SK-N-SH (cell line): Measurements from ENCODE around the gene WDR62. TPM values are rescaled to one million over a fixed set of nuclear protein-coding genes. Genes with fewer than 3 reads are reported as not detected.
A peak's percentile ranks its signal among the peaks of the same experiment; 100 is the strongest.

ENCODE experiments used
- CTCF ChIA-PET: fragments of 300-600, 350-600 bp; formaldehyde crosslinking; extraction: SDS; loops from one replicate; lab custom pipeline; 2021; lab: Yijun Ruan, JAX
- POLR2A ChIA-PET: fragments of 350-600 bp; sonication (Branson Sonifier 250); formaldehyde crosslinking; extraction: SDS; loops from one replicate; lab custom pipeline; 2020; ENCODE audit warnings: antibody characterized with exemption, inconsistent platforms; lab: Yijun Ruan, JAX
- DNase-seq: peaks from one replicate; pipeline ENCODE4 v3.0.0; 2012
- H2AFZ ChIP-seq: fragments of 200-600 bp; sonication (generic); 2 replicates; pipeline ENCODE4 v1.8.1; 2016; ENCODE audit warnings: antibody characterized with exemption, mild to moderate bottlenecking, low read depth
- H3F3A ChIP-seq: fragments of 200-600 bp; sonication (generic); replicated peaks from 2 replicates; pipeline ENCODE3; 2016; ENCODE audit warnings: antibody characterized with exemption, mild to moderate bottlenecking; ENCODE audit not compliant: insufficient read depth
- H3K27ac ChIP-seq, 2 experiments: fragments of 200-500 bp in 1 of 2; fragments of 200-600 bp in 1 of 2; sonication (Bioruptor generic) in 1 of 2; sonication (generic), shearing (Covaris generic) in 1 of 2; 2 replicates each; pipeline versions ENCODE4 v1.5.1 to v1.6.1; 2014 to 2016; ENCODE audit warnings: low read depth in 2 of 2, inconsistent platforms in 1 of 2, low read length in 1 of 2, mild to moderate bottlenecking in 1 of 2, mixed read lengths in 1 of 2
- H3K27me3 ChIP-seq: fragments of 200-600 bp; sonication (generic), shearing (Covaris generic); 2 replicates; pipeline ENCODE4 v1.6.1; 2016; ENCODE audit warnings: mixed run types; ENCODE audit not compliant: insufficient read depth
- H3K36me3 ChIP-seq, 2 experiments: fragments of 200-500 bp in 1 of 2; fragments of 200-600 bp in 1 of 2; sonication (Bioruptor generic) in 1 of 2; sonication (generic) in 1 of 2; replicated peaks in 1 of 2; 2 replicates each; pipeline versions ENCODE3 to v1.5.1; 2014 to 2016; ENCODE audit warnings: low read length in 1 of 2, mild to moderate bottlenecking in 1 of 2; ENCODE audit not compliant: insufficient read depth in 2 of 2, control insufficient read depth in 1 of 2
- H3K4me1 ChIP-seq, 2 experiments: fragments of 200-500 bp in 1 of 2; fragments of 200-600 bp in 1 of 2; sonication (Bioruptor generic) in 1 of 2; sonication (generic), shearing (Covaris generic) in 1 of 2; 2 replicates each; pipeline versions ENCODE4 v1.5.1 to v1.6.1; 2014 to 2016; ENCODE audit warnings: low read depth in 1 of 2, low read length in 1 of 2, mixed run types in 1 of 2; ENCODE audit not compliant: insufficient read depth in 2 of 2, control insufficient read depth in 1 of 2
- H3K4me2 ChIP-seq: fragments of 200-600 bp; sonication (generic), shearing (Covaris generic); 2 replicates; pipeline ENCODE4 v1.6.1; 2017; ENCODE audit warnings: mixed run types
- H3K4me3 ChIP-seq, 2 experiments: fragments of 200-500 bp in 1 of 2; fragments of 200-600 bp in 1 of 2; sonication (Bioruptor generic) in 1 of 2; sonication (generic), shearing (Covaris generic) in 1 of 2; 2 replicates each; pipeline versions ENCODE4 v1.5.1 to v1.8.1; 2014 to 2016; ENCODE audit warnings: low read depth in 2 of 2, inconsistent platforms in 1 of 2, low read length in 1 of 2, mild to moderate bottlenecking in 1 of 2, mixed read lengths in 1 of 2, moderate library complexity in 1 of 2
- H3K79me2 ChIP-seq: fragments of 200-600 bp; sonication (generic); 2 replicates; pipeline ENCODE4 v1.8.1; 2017; ENCODE audit warnings: mild to moderate bottlenecking; ENCODE audit not compliant: insufficient read depth
- H3K9ac ChIP-seq: fragments of 200-600 bp; sonication (generic); 2 replicates; pipeline ENCODE4 v1.6.1; 2017; ENCODE audit warnings: mixed run types
- H3K9me2 ChIP-seq: fragments of 200-600 bp; sonication (generic); 2 replicates; pipeline ENCODE4 v1.6.1; 2017; ENCODE audit warnings: mixed run types
- H3K9me3 ChIP-seq: fragments of 200-600 bp; sonication (generic); 2 replicates; pipeline ENCODE4 v1.6.1; 2017; ENCODE audit warnings: mixed run types, mild to moderate bottlenecking, moderate library complexity
- H4K20me1 ChIP-seq: fragments of 200-600 bp; sonication (generic); 2 replicates; pipeline ENCODE4 v1.6.1; 2017; ENCODE audit warnings: mild to moderate bottlenecking, mixed run types; ENCODE audit not compliant: insufficient read depth
- EP300 ChIP-seq, 2 experiments: IDR thresholded peaks; 2 replicates each; pipeline versions ENCODE4 v1.4.0 to v1.6.1; 2012; ENCODE audit warnings: borderline replicate concordance in 1 of 2, low read depth in 1 of 2, low read length in 1 of 2
- GATA2 ChIP-seq: sonication (generic); formaldehyde crosslinking; IDR thresholded peaks from 2 replicates; pipeline ENCODE4 v1.5.0; 2020; ENCODE audit warnings: mild to moderate bottlenecking, missing genetic modification reagents
- MEF2A ChIP-seq: IDR thresholded peaks from 2 replicates; pipeline ENCODE4 v1.4.0; 2012; ENCODE audit warnings: low read depth, borderline replicate concordance
- REST ChIP-seq: IDR thresholded peaks from 2 replicates; pipeline ENCODE4 v1.6.1; 2012; ENCODE audit warnings: mild to moderate bottlenecking, low read depth, low read length, moderate library complexity
- SIN3A ChIP-seq: IDR thresholded peaks from 2 replicates; pipeline ENCODE4 v1.6.1; 2012; ENCODE audit warnings: low read depth, mild to moderate bottlenecking, low read length, moderate library complexity, borderline replicate concordance
- TCF12 ChIP-seq: IDR thresholded peaks from 2 replicates; pipeline ENCODE4 v1.4.0; 2012
- YY1 ChIP-seq: IDR thresholded peaks from 2 replicates; pipeline ENCODE4 v1.4.0; 2012; ENCODE audit warnings: low read depth, mild to moderate bottlenecking
- WGBS: methylation state at CpG from one replicate; pipeline ENCODE4 v1.1.6; 2017; ENCODE audit warnings: low lambda C conversion rate; 5-methylcytosine and 5-hydroxymethylcytosine counted together
- polyA plus RNA-seq, 3 experiments: library from polyadenylated mRNA; depleted of rRNA; stranded (reverse); fragments of >200 nt; gene quantifications; 2 replicates each; pipeline ENCODE4 v1.2.3, GENCODE V29; 2012

The WDR62 gene
- polyA plus RNA-seq, 1 of the 3 experiments (the other 2 are of a cell fraction), result 5.3 TPM

DNA sequence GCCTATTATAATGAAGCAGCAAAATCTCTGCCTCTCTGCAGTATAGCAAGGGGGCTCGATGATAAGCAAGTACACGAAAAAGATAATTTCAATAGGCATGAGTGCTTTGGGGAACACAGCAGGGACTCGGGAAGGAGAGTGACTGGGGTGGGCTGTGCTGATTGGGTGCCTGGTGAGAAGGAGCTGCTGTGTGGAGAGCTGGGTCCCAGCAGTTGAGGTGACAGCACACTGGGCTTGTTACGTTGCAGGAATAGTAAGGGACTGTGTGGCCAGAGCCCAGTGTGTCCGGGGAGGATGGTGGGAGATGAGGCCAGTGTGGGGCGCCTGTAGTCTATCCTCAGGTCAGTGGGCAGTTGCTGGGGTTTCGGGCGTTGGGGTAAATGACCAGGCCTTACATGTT lies 17.4 kb downstream of the WDR62 start:
- CTCF ChIA-PET, result interaction anchor here (0.9 to 3.0 kb wide), 4 partner anchors 17 to 125 kb away, joined by 3 to 16 read pairs (median 4); partner anchors contain the start of genes THAP8 and WDR62
- Histone ChIP-seq H3K4me3 (no peak overlapping the region), H3K27me3 (no peaks in the 10 kb centered on the region), H3K36me3 (peaks cover 14 to 21% of the 10 kb centered on the region in 2 experiments), H3F3A (peaks cover 11% of the 10 kb centered on the region), H3K27ac (no peak overlapping the region), H2AFZ (no peak overlapping the region), H3K9me2 (no peaks in the 10 kb centered on the region), H3K79me2 (no peaks in the 10 kb centered on the region), H3K9ac (no peak overlapping the region), H4K20me1 (peaks cover 26% of the 10 kb centered on the region), H3K4me2 (no peak overlapping the region), H3K4me1 (peaks cover 0 to 12% of the 10 kb centered on the region in 2 experiments; a peak in 1 of 4 replicates), H3K9me3 (no peaks in the 10 kb centered on the region)
- no peak for TF ChIP-seq GATA2 (CRISPR knock-in tag)
- TF ChIP-seq MEF2A, result no peak
- no peak for TF ChIP-seq TCF12
- TF ChIP-seq EP300 (IDR thresholded peaks at IDR 0.05; ENCODE audit: borderline replicate concordance in 1 of 2, low read depth in 1 of 2, low read length in 1 of 2), result no peak
- TF ChIP-seq YY1, result no peak
- DNase-seq, result no peak
- WGBS, result 83% methylated on average over 6 of the region's 8 CpGs
- POLR2A ChIA-PET, result no interaction called here

DNA sequence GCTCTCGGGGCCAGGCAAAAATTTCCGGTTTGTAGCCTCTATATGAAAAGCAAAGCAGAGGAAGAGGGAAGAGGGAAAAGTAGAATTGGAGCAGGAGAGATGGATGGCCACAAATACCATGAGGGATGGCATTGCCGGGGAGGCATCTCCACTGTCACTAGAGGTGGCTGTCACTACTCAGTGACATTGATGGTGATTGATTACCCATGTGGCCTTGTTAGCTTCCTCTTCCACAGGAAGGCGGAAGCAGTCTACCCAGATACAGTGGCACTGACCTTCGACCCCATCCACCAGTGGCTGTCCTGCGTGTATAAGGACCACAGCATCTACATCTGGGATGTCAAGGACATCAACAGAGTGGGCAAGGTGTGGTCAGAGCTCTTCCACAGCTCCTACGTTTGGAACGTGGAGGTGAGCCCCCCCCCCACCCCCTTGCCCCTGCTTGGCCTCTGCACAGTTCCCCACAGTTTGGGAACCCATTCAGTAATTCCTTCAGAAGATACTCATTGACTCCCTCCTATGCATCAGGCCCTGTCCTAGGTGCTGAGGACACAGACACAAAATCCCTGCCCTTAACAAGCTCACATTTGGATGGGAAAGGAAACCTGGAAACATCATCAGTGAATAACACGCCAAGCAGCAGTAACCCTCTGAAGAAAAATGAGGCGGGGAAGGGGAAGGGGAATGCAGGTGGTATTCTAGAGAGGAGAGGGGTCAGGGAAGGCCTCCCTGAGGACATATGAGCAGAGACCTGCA lies 18.6 kb downstream of the WDR62 start:
- TF ChIP-seq SIN3A (no peak), REST (peak; percentile 87)
- TF ChIP-seq, all 33 proteins: peak for 1
- no peak overlapping the region for H2AFZ ChIP-seq
- H3K27me3 ChIP-seq, result no peaks in the 10 kb centered on the region
- H3K9me2 ChIP-seq, result no peaks in the 10 kb centered on the region
- CTCF ChIA-PET, result interaction anchor here (1.2 to 3.0 kb wide), 2 partner anchors 18 to 126 kb away, joined by 3 to 16 read pairs; partner anchors contain the start of genes THAP8 and WDR62
- H3K36me3 ChIP-seq, result peaks cover 5 to 15% of the 10 kb centered on the region in 2 experiments
- H3F3A ChIP-seq, result peaks cover 11% of the 10 kb centered on the region
- POLR2A ChIA-PET, result no interaction called here
- no peaks in the 10 kb centered on the region for H3K79me2 ChIP-seq
- H3K4me2 ChIP-seq, result no peak overlapping the region
- peaks cover 0 to 12% of the 10 kb centered on the region in 2 experiments; a peak in 1 of 4 replicates for H3K4me1 ChIP-seq
- 89% methylated on average over 10 of the region's 10 CpGs for WGBS
- no peak overlapping the region for H3K4me3 ChIP-seq
- H4K20me1 ChIP-seq, result peaks cover 26% of the 10 kb centered on the region
- no peak for DNase-seq
- no peak overlapping the region for H3K9ac ChIP-seq
- H3K27ac ChIP-seq, result no peak overlapping the region
- H3K9me3 ChIP-seq, result no peaks in the 10 kb centered on the region
